Panc1 (cell line): ENCODE data around the gene TNFRSF21. TPM values are rescaled to one million over a fixed set of nuclear protein-coding genes. Genes with fewer than 3 reads are reported as not detected.

Experiments
- ATAC-seq: fragments of 200-7000 bp; cut with Tn5 transposase; 2 replicates; pipeline ENCODE4 v1.9.1; 2020; ENCODE audit warnings: mild to moderate bottlenecking, moderate library complexity
- BruUV-seq: library from RNA; stranded (reverse); fragments of 400-500 nt; replicated peaks from 2 replicates; lab custom pipeline; 2021; lab: Mats Ljungman, UMichigan
- CTCF ChIA-PET: fragments of 300-600 bp; sonication (Branson Sonifier 250); formaldehyde crosslinking; loops from one replicate; lab custom pipeline; 2022; ENCODE audit warnings: antibody characterized with exemption; lab: Charles Lee
- POLR2A ChIA-PET: fragments of 300-600 bp; sonication (Branson Sonifier 250); formaldehyde crosslinking; loops from one replicate; lab custom pipeline; 2022; ENCODE audit warnings: antibody characterized with exemption; lab: Charles Lee
- DNase-seq: peaks from one replicate; pipeline ENCODE4 v3.0.0-alpha.2; 2010; ENCODE audit warnings: low read depth, low spot score
- H3K27ac ChIP-seq: 2 replicates; pipeline ENCODE4 v1.5.1; 2011; ENCODE audit warnings: mild to moderate bottlenecking, low read length, inconsistent platforms
- H3K27me3 ChIP-seq: fragments of 200-500 bp; sonication (Bioruptor generic); 2 replicates; pipeline ENCODE4 v1.6.0; 2014; ENCODE audit warnings: low read length, inconsistent platforms; ENCODE audit not compliant: control insufficient read depth, insufficient read depth
- H3K36me3 ChIP-seq: fragments of 200-500 bp; sonication (Bioruptor generic); 2 replicates; pipeline ENCODE4 v1.5.1; 2014; ENCODE audit warnings: inconsistent platforms, mild to moderate bottlenecking, low read length, moderate library complexity; ENCODE audit not compliant: control insufficient read depth, insufficient read depth
- H3K4me1 ChIP-seq: 2 replicates; pipeline ENCODE4 v1.5.1; 2011; ENCODE audit warnings: inconsistent platforms, mild to moderate bottlenecking, low read length, moderate library complexity; ENCODE audit not compliant: control insufficient read depth, insufficient read depth
- H3K4me3 ChIP-seq, 2 experiments: 2 replicates each; pipeline ENCODE4 v1.5.1; 2011 to 2012; ENCODE audit warnings: low read depth in 2 of 2, low read length in 2 of 2, mild to moderate bottlenecking in 2 of 2, inconsistent platforms in 1 of 2, moderate library complexity in 1 of 2
- H3K9me3 ChIP-seq: fragments of 200-500 bp; sonication (Bioruptor generic); 2 replicates; pipeline ENCODE4 v1.5.1; 2014; ENCODE audit warnings: low read depth, mild to moderate bottlenecking, inconsistent platforms, low read length, moderate library complexity; ENCODE audit not compliant: control insufficient read depth, insufficient read depth
- CTCF ChIP-seq: fragments of 450-650 bp; IDR thresholded peaks from 2 replicates; pipeline ENCODE4 v1.5.1; 2017; ENCODE audit warnings: mild to moderate bottlenecking
- POLR2AphosphoS5 ChIP-seq: IDR thresholded peaks from 2 replicates; pipeline ENCODE4 v1.6.1; 2012; ENCODE audit warnings: mild to moderate bottlenecking, low read depth, low read length, moderate library complexity
- REST ChIP-seq, 2 experiments: IDR thresholded peaks; 2 replicates each; pipeline ENCODE4 v1.6.1; 2011 to 2012; ENCODE audit warnings: low read depth in 2 of 2, control low read depth in 1 of 2, low read length in 1 of 2, mild to moderate bottlenecking in 1 of 2, moderate library complexity in 1 of 2; ENCODE audit not compliant: insufficient read depth in 1 of 2
- SIN3A ChIP-seq: IDR thresholded peaks from 2 replicates; pipeline ENCODE4 v1.6.1; 2012; ENCODE audit warnings: low read depth, mild to moderate bottlenecking, low read length, moderate library complexity, borderline replicate concordance; ENCODE audit not compliant: insufficient read depth
- TCF7L2 ChIP-seq: IDR thresholded peaks from 2 replicates; pipeline ENCODE4 v1.6.1; 2011; ENCODE audit warnings: mild to moderate bottlenecking, low read depth, low read length, inconsistent platforms
- in situ Hi-C: cut with HindIII; loops from 2 replicates; pipeline ENCODE4 v1.10.0; 2016; ENCODE audit warnings: low sequenced_read_pairs, low pct_unique_long_range_greater_than_20kb
- intact Hi-C: fragments of 100-400 bp; cut with micrococcal nuclease; formaldehyde crosslinking; loops from one replicate; pipeline ENCODE4 v1.10.0; 2022; ENCODE audit not compliant: unreplicated experiment
- total RNA-seq: library from RNA; stranded (reverse); gene quantifications from one replicate; pipeline ENCODE4 v1.2.1, GENCODE V29; 2021; ENCODE audit not compliant: unreplicated experiment

The TNFRSF21 gene
- total RNA-seq, 1 experiment from 2014 or later = 76.0 TPM

- no peaks in the 10 kb centered on the region for H3K27me3 ChIP-seq
- no TSS peak for BruUV-seq
- POLR2A ChIA-PET = no interaction called here
- H3K36me3 ChIP-seq = no peaks in the 10 kb centered on the region
- H3K4me3 ChIP-seq = peak overlapping the region; percentile 19 to 31
- intact Hi-C loops (no loop called here), in situ Hi-C loops (no loop called here)
- no peak for DNase-seq
- H3K9me3 ChIP-seq = no peaks in the 10 kb centered on the region
- no peaks in the 10 kb centered on the region for H3K4me1 ChIP-seq
- ATAC-seq = no peak
- CTCF ChIA-PET = no interaction called here
- peak overlapping the region; percentile 58; the same call in 1 of the 2 replicates for H3K27ac ChIP-seq
- TF ChIP-seq POLR2AphosphoS5 (no peak), TCF7L2 (no peak), SIN3A (no peak), REST (IDR thresholded peaks at IDR 0.05; ENCODE audit: insufficient read depth in 1 of 2, low read depth in 2 of 2, low read length in 1 of 2) (no peak), CTCF (no peak)
These were observed 111.7 kb downstream of the TNFRSF21 start for GRCh38 chr6:47197682-47198640.

- DNase-seq = no peak
- POLR2A ChIA-PET = no interaction called here
- CTCF ChIA-PET = no interaction called here
- H3K27me3 ChIP-seq = no peaks in the 10 kb centered on the region
- in situ Hi-C loops (no loop called here), intact Hi-C loops (no loop called here)
- BruUV-seq = no TSS peak
- ATAC-seq = no peak
- H3K9me3 ChIP-seq = no peaks in the 10 kb centered on the region
- no peaks in the 10 kb centered on the region for H3K4me1 ChIP-seq
- H3K4me3 ChIP-seq = no peak overlapping the region
- TF ChIP-seq REST (IDR thresholded peaks at IDR 0.05; ENCODE audit: insufficient read depth in 1 of 2, low read depth in 2 of 2, low read length in 1 of 2) (no peak), POLR2AphosphoS5 (no peak), TCF7L2 (no peak), SIN3A (no peak), CTCF (no peak)
- no peaks in the 10 kb centered on the region for H3K36me3 ChIP-seq
- no peak overlapping the region for H3K27ac ChIP-seq
These were observed 113.6 kb downstream of the TNFRSF21 start for GRCh38 chr6:47196113-47196512.
